PFSK-1 (cell line): ENCODE results near the gene OR8B2.

Source experiments
- FOXP2 ChIP-seq: optimal IDR thresholded peaks from 2 replicates; pipeline ENCODE3; 2011; ENCODE audit warnings: borderline replicate concordance, control low read depth, inconsistent platforms; ENCODE audit not compliant: insufficient read depth; ENCODE audit errors: extremely low read length, extremely low read depth
- POLR2AphosphoS5 ChIP-seq: IDR thresholded peaks from 2 replicates; pipeline ENCODE4 v1.6.1; 2012; ENCODE audit warnings: low read depth, mild to moderate bottlenecking, control low read depth, low read length, moderate library complexity
- REST ChIP-seq, 2 experiments: IDR thresholded peaks; 2 replicates each; pipeline versions ENCODE4 v1.6.1 to v1.8.0; 2011 to 2012; ENCODE audit warnings: low read depth in 2 of 2, low read length in 2 of 2, control low read depth in 1 of 2, inconsistent platforms in 1 of 2, mild to moderate bottlenecking in 1 of 2, moderate library complexity in 1 of 2; ENCODE audit not compliant: insufficient read depth in 1 of 2
- SIN3A ChIP-seq: IDR thresholded peaks from 2 replicates; pipeline ENCODE4 v1.6.1; 2012; ENCODE audit warnings: mild to moderate bottlenecking, low read length, moderate library complexity, borderline replicate concordance; ENCODE audit not compliant: insufficient read depth
- TAF1 ChIP-seq: IDR thresholded peaks from 2 replicates; pipeline ENCODE4 v1.6.1; 2012; ENCODE audit warnings: low read length, control low read depth, borderline replicate concordance; ENCODE audit not compliant: insufficient read depth

OR8B2 gene

GRCh38 chr11:124415356-124415923, 31.1 kb upstream of the OR8B2 start:
- TF ChIP-seq FOXP2 = no peak
- no peak for TF ChIP-seq SIN3A
- TF ChIP-seq REST (IDR thresholded peaks at IDR 0.05; ENCODE audit: insufficient read depth in 1 of 2, low read depth in 2 of 2, low read length in 2 of 2) = no peak
- TF ChIP-seq POLR2AphosphoS5 = no peak
- no peak for TF ChIP-seq TAF1

GRCh38 chr11:124409906-124410305, 25.6 kb upstream of the OR8B2 start:
- TF ChIP-seq POLR2AphosphoS5 (no peak), REST (IDR thresholded peaks at IDR 0.05; ENCODE audit: insufficient read depth in 1 of 2, low read depth in 2 of 2, low read length in 2 of 2) (no peak), FOXP2 (no peak), SIN3A (no peak), TAF1 (no peak)

GRCh38 chr11:124405581-124405980, 21.3 kb upstream of the OR8B2 start:
- no peak for TF ChIP-seq FOXP2
- TF ChIP-seq SIN3A = no peak
- no peak for TF ChIP-seq REST (IDR thresholded peaks at IDR 0.05; ENCODE audit: insufficient read depth in 1 of 2, low read depth in 2 of 2, low read length in 2 of 2)
- no peak for TF ChIP-seq POLR2AphosphoS5
- TF ChIP-seq TAF1 = no peak

- TF ChIP-seq SIN3A (no peak), POLR2AphosphoS5 (no peak), TAF1 (no peak), FOXP2 (no peak), REST (IDR thresholded peaks at IDR 0.05; ENCODE audit: insufficient read depth in 1 of 2, low read depth in 2 of 2, low read length in 2 of 2) (no peak)
These were observed 18.1 kb upstream of the OR8B2 start for GRCh38 chr11:124402326-124402922.

GRCh38 chr11:124398924-124399323, 14.6 kb upstream of the OR8B2 start, which contains the start of gene OR8B3:
TSS of gene OR8B3 (minus strand) at chr11:124399024. CDS start at chr11:124397351, 1,673 bp downstream.
- TF ChIP-seq FOXP2 (no peak), POLR2AphosphoS5 (no peak), SIN3A (no peak), TAF1 (no peak), REST (IDR thresholded peaks at IDR 0.05; ENCODE audit: insufficient read depth in 1 of 2, low read depth in 2 of 2, low read length in 2 of 2) (no peak)
